Stimulated activated CD8-positive, alpha-beta memory T cell treated with anti-CD3 and anti-CD28 coated beads, Interleukin-15, amount 100 ng/mL, for 4 hours (primary cell): Measurements from ENCODE around the gene FAM83G.

Experiments used
- DNase-seq, 2 donors: peaks; one replicate each; pipeline ENCODE4 v3.0.0-alpha.2; 2020; ENCODE audit warnings: low read depth in 2 of 2

The FAM83G gene

GRCh38 chr17:18990331-18990730 is 14.2 kb downstream of the FAM83G start:
- no peak for DNase-seq

- no peak for DNase-seq
Observed at GRCh38 chr17:18988546-18989173, 15.9 kb downstream of the FAM83G start.

GRCh38 chr17:18987862-18988545 is 16.6 kb downstream of the FAM83G start:
- no peak for DNase-seq

GRCh38 chr17:18987230-18987610 is 17.3 kb downstream of the FAM83G start:
- no peak for DNase-seq

- no peak for DNase-seq
Observed at GRCh38 chr17:18986541-18987229, 17.9 kb downstream of the FAM83G start.

- DNase-seq: no peak
Observed at GRCh38 chr17:18985475-18985874, 19.1 kb downstream of the FAM83G start.

- DNase-seq: no peak
Observed at GRCh38 chr17:18984273-18985114, 20.1 kb downstream of the FAM83G start.

GRCh38 chr17:18981642-18982424 is 22.7 kb downstream of the FAM83G start:
- DNase-seq: no peak

- DNase-seq: no peak
Observed at GRCh38 chr17:18981335-18981641, 23.3 kb downstream of the FAM83G start.

GRCh38 chr17:18980682-18981334 is 23.8 kb downstream of the FAM83G start:
- no peak for DNase-seq

GRCh38 chr17:18978655-18979054 is 25.9 kb downstream of the FAM83G start:
- DNase-seq: no peak

- DNase-seq: no peak
Observed at GRCh38 chr17:18978050-18978449, 26.5 kb downstream of the FAM83G start.

GRCh38 chr17:18977646-18978045 is 26.9 kb downstream of the FAM83G start:
- DNase-seq: no peak

- no peak for DNase-seq
Observed at GRCh38 chr17:18977021-18977420, 27.5 kb downstream of the FAM83G start.

GRCh38 chr17:18976201-18976600 is 28.4 kb downstream of the FAM83G start:
- DNase-seq: no peak

- no peak for DNase-seq
Observed at GRCh38 chr17:18975597-18975996, 29.0 kb downstream of the FAM83G start.

GRCh38 chr17:18974407-18975149 is 30.0 kb downstream of the FAM83G start:
- no peak for DNase-seq

GRCh38 chr17:18971801-18972200 is 32.8 kb downstream of the FAM83G start:
- no peak for DNase-seq

- DNase-seq: no peak
Observed at GRCh38 chr17:18970582-18971480, 33.7 kb downstream of the FAM83G start.
